Measurements from ENCODE around the gene AP3S2. TPM values are rescaled to one million over a fixed set of nuclear protein-coding genes. Genes with fewer than 3 reads are reported as not detected.

AP3S2 gene
- total and polyA plus RNA-seq, 2 experiments from 2014 or later, result 9.4 to 93.3 TPM

- H3K36me3 ChIP-seq (ENCODE audit: insufficient read depth), result no peaks in the 10 kb centered on the region
- no peak overlapping the region for H3K27ac ChIP-seq (ENCODE audit: low read depth)
- DNase-seq (ENCODE audit: low spot score), result no peak
- no peaks in the 10 kb centered on the region for H3K4me1 Mint-ChIP-seq
- no peaks in the 10 kb centered on the region for H3K36me3 Mint-ChIP-seq (ENCODE audit: low read depth)
- no peaks in the 10 kb centered on the region for H3K79me2 ChIP-seq (replicated peaks; ENCODE audit: insufficient read depth)
- H3K4me3 ChIP-seq, result no peak overlapping the region
- TF ChIP-seq ZNF462 (CRISPR knock-in tag; IDR thresholded peaks at IDR 0.05), result no peak
- TF ChIP-seq STAT1 (IDR thresholded peaks at IDR 0.05; ENCODE audit: unreplicated experiment), result no peak
- TF ChIP-seq ZNF331 (CRISPR knock-in tag; IDR thresholded peaks at IDR 0.05; ENCODE audit: low read depth), result no peak
- no peak for TF ChIP-seq EZH2 (IDR thresholded peaks at IDR 0.05; ENCODE audit: low read depth, unreplicated experiment)
- TF ChIP-seq POLR2AphosphoS5 (IDR thresholded peaks at IDR 0.05; ENCODE audit: low read depth), result no peak
- no peak for TF ChIP-seq ZNF114 (CRISPR knock-in tag; IDR thresholded peaks at IDR 0.05)
- TF ChIP-seq, protein P1, sequence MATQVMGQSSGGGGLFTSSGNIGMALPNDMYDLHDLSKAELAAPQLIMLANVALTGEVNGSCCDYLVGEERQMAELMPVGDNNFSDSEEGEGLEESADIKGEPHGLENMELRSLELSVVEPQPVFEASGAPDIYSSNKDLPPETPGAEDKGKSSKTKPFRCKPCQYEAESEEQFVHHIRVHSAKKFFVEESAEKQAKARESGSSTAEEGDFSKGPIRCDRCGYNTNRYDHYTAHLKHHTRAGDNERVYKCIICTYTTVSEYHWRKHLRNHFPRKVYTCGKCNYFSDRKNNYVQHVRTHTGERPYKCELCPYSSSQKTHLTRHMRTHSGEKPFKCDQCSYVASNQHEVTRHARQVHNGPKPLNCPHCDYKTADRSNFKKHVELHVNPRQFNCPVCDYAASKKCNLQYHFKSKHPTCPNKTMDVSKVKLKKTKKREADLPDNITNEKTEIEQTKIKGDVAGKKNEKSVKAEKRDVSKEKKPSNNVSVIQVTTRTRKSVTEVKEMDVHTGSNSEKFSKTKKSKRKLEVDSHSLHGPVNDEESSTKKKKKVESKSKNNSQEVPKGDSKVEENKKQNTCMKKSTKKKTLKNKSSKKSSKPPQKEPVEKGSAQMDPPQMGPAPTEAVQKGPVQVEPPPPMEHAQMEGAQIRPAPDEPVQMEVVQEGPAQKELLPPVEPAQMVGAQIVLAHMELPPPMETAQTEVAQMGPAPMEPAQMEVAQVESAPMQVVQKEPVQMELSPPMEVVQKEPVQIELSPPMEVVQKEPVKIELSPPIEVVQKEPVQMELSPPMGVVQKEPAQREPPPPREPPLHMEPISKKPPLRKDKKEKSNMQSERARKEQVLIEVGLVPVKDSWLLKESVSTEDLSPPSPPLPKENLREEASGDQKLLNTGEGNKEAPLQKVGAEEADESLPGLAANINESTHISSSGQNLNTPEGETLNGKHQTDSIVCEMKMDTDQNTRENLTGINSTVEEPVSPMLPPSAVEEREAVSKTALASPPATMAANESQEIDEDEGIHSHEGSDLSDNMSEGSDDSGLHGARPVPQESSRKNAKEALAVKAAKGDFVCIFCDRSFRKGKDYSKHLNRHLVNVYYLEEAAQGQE (IDR thresholded peaks at IDR 0.05; ENCODE audit: unreplicated experiment), result no peak
- no peak overlapping the region for H2AFZ ChIP-seq
- H4K20me1 ChIP-seq (replicated peaks; ENCODE audit: insufficient read depth), result no peaks in the 10 kb centered on the region
- no peak overlapping the region for H3K4me3 Mint-ChIP-seq
- H3K9me2 ChIP-seq (ENCODE audit: insufficient read depth), result no peaks in the 10 kb centered on the region
- H3K27ac Mint-ChIP-seq, result no peak overlapping the region
- H3K4me2 ChIP-seq, result no peak overlapping the region
- peaks cover 9% of the 10 kb centered on the region for H3K27me3 Mint-ChIP-seq (ENCODE audit: insufficient read depth, low read depth, poor library complexity)
- no peaks in the 10 kb centered on the region for H3K9me3 Mint-ChIP-seq
- ATAC-seq, result no peak
- H3F3A ChIP-seq (replicated peaks; ENCODE audit: low read depth), result no peaks in the 10 kb centered on the region
- no peaks in the 10 kb centered on the region for H3K27me3 ChIP-seq (ENCODE audit: insufficient read depth)
- H3K4me1 ChIP-seq (ENCODE audit: insufficient read depth), result no peaks in the 10 kb centered on the region
Measured at GRCh38 chr15:89794627-89795241, 99.1 kb downstream of the AP3S2 start.

Data from GM23338 (cell line).